Fibroblast of lung (primary cell): ENCODE measurements around the gene KCNMA1.

Experiments
- EZH2 ChIP-seq: IDR thresholded peaks from 2 replicates; pipeline ENCODE4 v1.5.1; 2012; ENCODE audit warnings: low read length, control low read depth, mild to moderate bottlenecking; ENCODE audit errors: missing control alignments
- TF ChIP-seq, protein P1 (sequence below), 2 donors: IDR thresholded peaks in 1 of 2; conservative IDR thresholded peaks in 1 of 2; 1 replicate in 1 of 2; 2 replicates in 1 of 2; pipeline ENCODE4 v1.5.1; 2011 to 2012; ENCODE audit warnings: low read length in 2 of 2, control low read depth in 1 of 2, inconsistent platforms in 1 of 2, low read depth in 1 of 2, mild to moderate bottlenecking in 1 of 2

GRCh38 chr10:77339166-77339565 is 298.4 kb downstream of the KCNMA1 start:
- TF ChIP-seq, protein P1, sequence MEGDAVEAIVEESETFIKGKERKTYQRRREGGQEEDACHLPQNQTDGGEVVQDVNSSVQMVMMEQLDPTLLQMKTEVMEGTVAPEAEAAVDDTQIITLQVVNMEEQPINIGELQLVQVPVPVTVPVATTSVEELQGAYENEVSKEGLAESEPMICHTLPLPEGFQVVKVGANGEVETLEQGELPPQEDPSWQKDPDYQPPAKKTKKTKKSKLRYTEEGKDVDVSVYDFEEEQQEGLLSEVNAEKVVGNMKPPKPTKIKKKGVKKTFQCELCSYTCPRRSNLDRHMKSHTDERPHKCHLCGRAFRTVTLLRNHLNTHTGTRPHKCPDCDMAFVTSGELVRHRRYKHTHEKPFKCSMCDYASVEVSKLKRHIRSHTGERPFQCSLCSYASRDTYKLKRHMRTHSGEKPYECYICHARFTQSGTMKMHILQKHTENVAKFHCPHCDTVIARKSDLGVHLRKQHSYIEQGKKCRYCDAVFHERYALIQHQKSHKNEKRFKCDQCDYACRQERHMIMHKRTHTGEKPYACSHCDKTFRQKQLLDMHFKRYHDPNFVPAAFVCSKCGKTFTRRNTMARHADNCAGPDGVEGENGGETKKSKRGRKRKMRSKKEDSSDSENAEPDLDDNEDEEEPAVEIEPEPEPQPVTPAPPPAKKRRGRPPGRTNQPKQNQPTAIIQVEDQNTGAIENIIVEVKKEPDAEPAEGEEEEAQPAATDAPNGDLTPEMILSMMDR (conservative IDR thresholded peaks at IDR 0.05 in 1 of 2, IDR thresholded peaks at IDR 0.05 in 1 of 2; ENCODE audit: low read depth in 1 of 2, low read length in 2 of 2), result no peak
- TF ChIP-seq EZH2, result no peak
